Measurements from ENCODE around the gene TSPAN10. TPM values are rescaled to one million over a fixed set of nuclear protein-coding genes. Genes with fewer than 3 reads are reported as not detected.
A peak's percentile ranks its signal among the peaks of the same experiment; 100 is the strongest.

TSPAN10 gene
- total RNA-seq, 4 donors from 2014 or later: 0.21 to 3.0 TPM; not detected in 2

DNA sequence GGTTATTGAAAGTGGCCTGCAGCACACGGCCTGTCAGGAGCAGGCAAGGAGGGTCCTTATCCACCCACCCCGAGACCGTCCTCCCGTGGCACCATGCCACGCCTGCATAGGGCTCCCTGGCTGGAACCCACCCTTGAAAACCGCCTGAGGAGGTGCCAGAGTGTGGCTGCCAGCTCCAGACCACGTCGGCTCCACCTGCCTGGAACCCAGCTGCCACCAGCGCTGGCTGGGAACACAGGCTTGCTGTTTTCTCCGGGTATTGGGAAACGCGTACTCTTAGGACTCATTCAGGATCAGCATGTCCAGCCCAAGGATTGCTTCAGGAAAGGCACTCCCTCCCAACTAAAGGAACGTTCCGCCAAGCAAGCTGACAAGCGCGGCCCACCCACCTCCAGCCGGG is 39.9 kb downstream of the TSPAN10 start:
- TF ChIP-seq CTCF (IDR thresholded peaks at IDR 0.05) (no peak), POLR2A (IDR thresholded peaks at IDR 0.05) (no peak)
- Histone ChIP-seq H3K27me3 (no peaks in the 10 kb centered on the region), H3K9me3 (no peaks in the 10 kb centered on the region), H3K36me3 (no peaks in the 10 kb centered on the region), H3K27ac (no peak overlapping the region), H3K4me3 (no peak overlapping the region), H3K4me1 (no peaks in the 10 kb centered on the region)
- DNase-seq: no peak
- intact Hi-C loops (cut with DNase I; ENCODE audit: low total_unique reads): no loop called here

GRCh38 chr17:81680150-81680549 is 43.2 kb downstream of the TSPAN10 start:
- H3K27ac ChIP-seq: no peak overlapping the region
- no peak overlapping the region for H3K4me3 ChIP-seq
- H3K9me3 ChIP-seq: no peaks in the 10 kb centered on the region
- DNase-seq: no peak
- peaks cover 6 to 15% of the 10 kb centered on the region in 2 donors for H3K4me1 ChIP-seq
- no peaks in the 10 kb centered on the region for H3K36me3 ChIP-seq
- TF ChIP-seq CTCF (IDR thresholded peaks at IDR 0.05) (no peak), POLR2A (IDR thresholded peaks at IDR 0.05) (no peak)
- intact Hi-C loops (cut with DNase I; ENCODE audit: low total_unique reads): no loop called here
- no peaks in the 10 kb centered on the region for H3K27me3 ChIP-seq

- no peak overlapping the region for H3K4me3 ChIP-seq
- H3K9me3 ChIP-seq: no peaks in the 10 kb centered on the region
- TF ChIP-seq POLR2A (IDR thresholded peaks at IDR 0.05): no peak
- TF ChIP-seq CTCF (IDR thresholded peaks at IDR 0.05): no peak
- H3K27me3 ChIP-seq: no peaks in the 10 kb centered on the region
- peaks cover 7 to 19% of the 10 kb centered on the region in 2 donors for H3K4me1 ChIP-seq
- H3K36me3 ChIP-seq: no peaks in the 10 kb centered on the region
- intact Hi-C loops (cut with DNase I; ENCODE audit: low total_unique reads): no loop called here
- no peak for DNase-seq
- H3K27ac ChIP-seq: no peak overlapping the region
These were observed 44.7 kb downstream of the TSPAN10 start for GRCh38 chr17:81681672-81682071.

GRCh38 chr17:81682565-81683207 is 45.7 kb downstream of the TSPAN10 start:
- intact Hi-C loops (cut with DNase I; ENCODE audit: low total_unique reads): no loop called here

More at GRCh38 chr17:81682565-81683207, 45.7 kb downstream of the TSPAN10 start:
- Histone ChIP-seq H3K36me3 (no peaks in the 10 kb centered on the region), H3K4me3 (peak overlapping the region; percentile 88 to 99), H3K9me3 (no peaks in the 10 kb centered on the region), H3K27me3 (no peaks in the 10 kb centered on the region), H3K27ac (peak overlapping the region; percentile 73 to 86), H3K4me1 (peaks cover 7 to 19% of the 10 kb centered on the region in 2 donors)
- no peak for DNase-seq
- no peak for TF ChIP-seq CTCF (IDR thresholded peaks at IDR 0.05)
- no peak for TF ChIP-seq POLR2A (IDR thresholded peaks at IDR 0.05)

All from uterus (tissue), 4 donors.